GM12872 (cell line): Measurements from ENCODE around the gene CX3CR1.

ENCODE experiments used
- TF ChIP-seq, protein P1 (sequence below): IDR thresholded peaks from 3 replicates; pipeline ENCODE4 v1.5.1; 2011; ENCODE audit warnings: low read depth, mild to moderate bottlenecking, low read length, moderate library complexity; ENCODE audit not compliant: insufficient read depth

CX3CR1 gene

DNA sequence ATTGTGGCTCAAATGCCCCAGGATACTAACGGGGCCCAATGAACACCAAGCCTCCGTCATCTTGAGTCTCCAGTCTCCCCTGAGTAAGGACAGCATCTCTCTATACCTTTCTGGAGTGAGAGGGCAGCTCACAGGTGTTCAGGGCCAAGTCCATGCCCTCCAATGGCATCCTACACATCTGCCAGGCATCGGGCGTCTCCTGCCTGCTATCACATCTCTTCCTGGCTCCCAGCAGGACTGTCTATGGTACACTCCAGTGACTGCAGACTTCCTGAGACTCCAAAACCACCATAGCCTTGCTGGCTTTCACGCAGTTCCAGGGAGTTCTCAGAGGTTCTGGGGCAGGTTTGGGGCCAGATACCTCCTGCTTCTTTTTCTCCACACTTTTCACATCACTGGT lies 28.3 kb downstream of the CX3CR1 start:
- TF ChIP-seq, protein P1, sequence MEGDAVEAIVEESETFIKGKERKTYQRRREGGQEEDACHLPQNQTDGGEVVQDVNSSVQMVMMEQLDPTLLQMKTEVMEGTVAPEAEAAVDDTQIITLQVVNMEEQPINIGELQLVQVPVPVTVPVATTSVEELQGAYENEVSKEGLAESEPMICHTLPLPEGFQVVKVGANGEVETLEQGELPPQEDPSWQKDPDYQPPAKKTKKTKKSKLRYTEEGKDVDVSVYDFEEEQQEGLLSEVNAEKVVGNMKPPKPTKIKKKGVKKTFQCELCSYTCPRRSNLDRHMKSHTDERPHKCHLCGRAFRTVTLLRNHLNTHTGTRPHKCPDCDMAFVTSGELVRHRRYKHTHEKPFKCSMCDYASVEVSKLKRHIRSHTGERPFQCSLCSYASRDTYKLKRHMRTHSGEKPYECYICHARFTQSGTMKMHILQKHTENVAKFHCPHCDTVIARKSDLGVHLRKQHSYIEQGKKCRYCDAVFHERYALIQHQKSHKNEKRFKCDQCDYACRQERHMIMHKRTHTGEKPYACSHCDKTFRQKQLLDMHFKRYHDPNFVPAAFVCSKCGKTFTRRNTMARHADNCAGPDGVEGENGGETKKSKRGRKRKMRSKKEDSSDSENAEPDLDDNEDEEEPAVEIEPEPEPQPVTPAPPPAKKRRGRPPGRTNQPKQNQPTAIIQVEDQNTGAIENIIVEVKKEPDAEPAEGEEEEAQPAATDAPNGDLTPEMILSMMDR, result no peak

DNA sequence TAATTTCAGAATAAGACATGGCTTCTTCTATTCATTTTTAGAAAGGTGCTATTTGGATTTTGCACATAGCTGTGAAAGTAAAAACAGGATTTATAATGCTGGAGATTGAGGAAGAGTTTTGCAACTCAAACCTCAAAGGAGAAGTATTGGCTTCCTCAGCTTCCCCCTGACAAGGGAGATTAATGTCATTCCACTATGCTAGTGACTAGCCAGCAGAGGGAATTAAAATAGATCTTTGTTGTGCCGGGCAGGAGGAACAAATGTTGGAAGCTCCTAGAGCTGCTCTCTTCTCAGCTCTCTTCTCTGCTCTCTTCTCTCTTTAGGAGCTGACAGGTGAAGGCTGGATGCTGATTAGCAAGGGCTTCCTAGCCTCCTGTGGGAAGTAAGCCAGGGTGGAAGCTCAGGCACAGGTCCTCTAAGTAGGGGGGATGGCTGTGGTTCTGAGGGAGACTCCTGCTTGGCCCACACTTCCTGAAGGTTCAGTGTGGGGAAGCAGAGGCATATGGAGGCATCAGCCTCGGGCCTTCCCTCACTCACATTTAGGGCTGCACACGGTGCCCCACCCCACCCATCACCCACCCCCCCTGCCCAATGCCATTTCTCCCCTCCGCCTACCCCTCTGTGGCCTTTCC lies 29.6 kb downstream of the CX3CR1 start:
- TF ChIP-seq, protein P1, result no peak

DNA sequence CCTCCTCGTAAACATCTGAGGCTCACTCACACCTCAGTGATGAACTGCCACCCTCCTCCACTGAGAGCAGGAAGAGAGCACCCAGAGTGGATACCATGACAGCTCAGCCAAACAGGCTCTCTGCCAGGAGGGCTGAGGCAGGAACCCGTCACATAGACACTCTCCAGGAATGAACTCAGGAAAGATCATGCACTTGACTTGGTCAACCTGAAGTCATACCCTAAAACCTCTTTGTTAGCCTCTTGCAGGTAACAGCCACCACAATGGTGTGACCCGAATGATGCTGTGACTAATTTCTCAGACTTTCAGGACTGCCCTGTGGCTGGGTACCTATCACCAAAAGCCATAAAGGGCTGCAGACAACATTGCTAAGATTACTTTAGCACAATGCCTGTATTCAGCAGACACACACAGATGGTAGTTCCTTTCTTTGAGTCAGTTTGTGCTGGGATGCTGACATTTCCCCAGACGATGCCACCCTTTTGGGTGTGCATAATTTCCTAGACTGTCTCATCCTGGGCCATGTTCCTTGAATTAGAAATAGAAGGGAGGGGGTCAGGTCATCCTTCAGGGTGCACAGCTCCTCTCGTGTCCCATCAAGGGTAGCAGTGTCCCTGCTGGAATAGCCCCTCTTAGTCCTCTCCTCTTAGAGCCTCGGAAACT lies 30.3 kb downstream of the CX3CR1 start:
- TF ChIP-seq, protein P1, result no peak

DNA sequence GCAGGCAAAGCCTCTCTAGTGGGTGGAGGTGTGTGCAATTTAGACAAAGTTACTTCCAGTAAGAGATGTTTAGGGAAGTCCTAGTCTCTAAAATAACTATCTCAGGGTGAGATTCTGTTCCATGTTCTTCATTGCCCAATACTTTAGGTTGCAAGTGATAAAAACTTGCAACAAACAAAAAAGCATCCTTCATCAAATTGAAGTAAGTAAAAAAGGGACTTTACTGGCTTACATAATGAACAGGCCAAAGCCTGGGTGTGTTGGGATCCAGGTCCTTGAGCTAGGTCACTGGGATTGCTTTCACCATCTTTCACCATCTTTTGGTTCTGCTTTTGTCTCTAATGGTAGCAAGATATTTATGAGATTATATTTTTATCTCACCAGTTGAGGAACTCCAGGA lies 38.3 kb downstream of the CX3CR1 start:
- TF ChIP-seq, protein P1, result no peak

DNA sequence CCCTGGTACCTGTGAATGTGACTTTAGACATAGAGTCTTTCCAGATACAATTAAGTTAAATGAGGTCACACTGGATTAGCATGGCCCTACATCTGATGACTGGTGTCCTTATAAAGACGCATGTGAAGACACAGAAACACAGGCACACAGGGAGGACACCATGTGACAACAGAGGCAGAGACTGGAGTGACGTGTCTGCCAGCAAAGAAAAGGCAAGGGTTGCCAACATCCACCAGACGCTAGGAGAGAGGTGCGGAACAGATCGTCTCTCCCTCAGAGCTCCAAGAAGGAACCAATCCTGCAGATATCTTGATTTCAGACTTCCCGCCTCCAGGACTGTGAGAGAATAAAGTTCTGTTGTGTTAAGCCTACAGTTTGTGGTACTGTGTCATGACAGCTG lies 42.8 kb downstream of the CX3CR1 start:
- TF ChIP-seq, protein P1, result no peak

DNA sequence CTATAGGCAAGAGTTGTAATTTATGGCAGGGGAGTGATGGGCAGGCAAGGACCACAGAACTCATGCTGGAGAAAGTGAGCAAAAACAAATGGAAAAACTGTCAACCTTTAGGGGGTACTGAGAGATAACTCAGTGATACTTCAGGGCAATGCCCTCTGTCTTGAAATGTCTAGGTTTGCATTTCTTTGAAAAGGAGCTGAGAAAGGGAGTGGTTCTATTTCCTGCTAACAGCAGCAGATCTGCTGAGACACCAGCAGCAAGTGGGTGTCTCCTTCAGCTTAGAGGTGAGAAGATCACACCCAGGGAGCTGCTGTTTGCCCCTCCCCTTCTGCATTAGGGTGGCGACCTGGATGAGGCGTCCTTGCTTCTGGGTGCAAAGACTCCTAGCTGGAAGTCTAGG lies 45.2 kb downstream of the CX3CR1 start:
- TF ChIP-seq, protein P1, result no peak

DNA sequence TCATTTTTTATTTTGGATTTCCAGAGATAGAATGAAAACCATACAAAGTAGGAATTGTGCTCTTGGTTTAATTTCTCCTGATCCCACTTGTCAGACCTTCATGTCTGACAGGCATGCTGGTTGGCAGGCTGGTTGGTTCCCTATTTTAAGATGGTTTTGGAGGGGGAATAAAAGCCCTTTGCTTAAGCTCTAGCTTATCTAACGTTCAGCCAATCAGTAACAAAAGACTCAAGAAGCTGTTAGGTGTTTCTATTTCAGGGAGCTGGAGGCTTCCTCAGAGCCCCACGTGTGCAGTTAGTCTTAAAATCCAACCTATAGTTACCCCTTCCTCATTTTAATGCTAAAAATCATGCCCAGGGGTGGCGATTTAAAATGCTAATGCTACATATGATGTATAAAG lies 47.0 kb downstream of the CX3CR1 start:
- TF ChIP-seq, protein P1, result no peak

DNA sequence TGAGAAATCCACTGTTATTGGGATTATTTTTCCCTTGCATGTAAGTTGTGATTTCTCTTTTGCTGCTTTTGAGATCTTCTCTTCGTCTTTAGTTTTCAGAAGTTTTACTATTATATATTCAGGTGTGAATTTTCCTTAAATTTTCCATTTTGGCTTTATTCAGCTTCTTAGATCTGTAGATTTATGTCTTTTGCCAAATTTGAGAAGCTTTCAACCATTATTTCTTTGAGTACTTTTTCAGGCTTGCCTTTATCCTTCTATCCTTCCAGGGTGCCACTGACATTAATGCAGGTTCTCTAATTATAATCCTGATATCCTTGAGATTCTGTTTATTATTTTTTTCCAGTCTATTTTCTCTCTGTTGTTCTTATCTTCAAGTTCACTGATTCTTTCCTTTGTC lies 49.4 kb downstream of the CX3CR1 start:
- TF ChIP-seq, protein P1, result no peak
